Epithelial cell of proximal tubule (primary cell): ENCODE measurements around the gene CSTA. TPM values are rescaled to one million over a fixed set of nuclear protein-coding genes. Genes with fewer than 3 reads are reported as not detected.
A peak's percentile ranks its signal among the peaks of the same experiment; 100 is the strongest.
"Not testable (repeated sequence)": the region's sequence is repeated elsewhere in the genome, so short reads cannot be mapped to it uniquely, and the experiment has no call there.

ENCODE experiments used
- DNase-seq: peaks from one replicate; pipeline ENCODE4 v3.0.0-alpha.2; 2011; ENCODE audit warnings: low read depth
- H3K4me3 ChIP-seq: 2 replicates; pipeline ENCODE4 v1.5.1; 2011; ENCODE audit warnings: low read depth, mild to moderate bottlenecking, low read length
- CTCF ChIP-seq: conservative IDR thresholded peaks from 2 replicates; pipeline ENCODE4 v1.5.1; 2012; ENCODE audit warnings: low read depth, mild to moderate bottlenecking, low read length
- total RNA-seq: library from RNA; depleted of rRNA; stranded (reverse); fragments of >200 nt; gene quantifications from 2 replicates; pipeline ENCODE4 v1.2.3, GENCODE V29; 2015

CSTA gene
- total RNA-seq, 1 donor from 2014 or later = not detected

GRCh38 chr3:122356402-122356801, 31.4 kb downstream of the CSTA start:
- no peak for DNase-seq

GRCh38 chr3:122357828-122358702, 33.0 kb downstream of the CSTA start:
- no peak for TF ChIP-seq CTCF
- H3K4me3 ChIP-seq = no peak overlapping the region
- no peak for DNase-seq

More at GRCh38 chr3:122356402-122356801, 31.4 kb downstream of the CSTA start:
- TF ChIP-seq CTCF = peak; percentile 80
- no peak overlapping the region for H3K4me3 ChIP-seq

GRCh38 chr3:122358703-122359032, 33.6 kb downstream of the CSTA start:
- DNase-seq = no peak
- H3K4me3 ChIP-seq = no peak overlapping the region
- TF ChIP-seq CTCF = no peak

GRCh38 chr3:122362026-122362425, 37.0 kb downstream of the CSTA start:
- no peak for DNase-seq
- no peak for TF ChIP-seq CTCF
- H3K4me3 ChIP-seq = no peak overlapping the region

GRCh38 chr3:122364490-122364889, 39.4 kb downstream of the CSTA start:
- no peak for DNase-seq
- no peak for TF ChIP-seq CTCF
- H3K4me3 ChIP-seq = no peak overlapping the region

GRCh38 chr3:122365073-122365472, 40.0 kb downstream of the CSTA start:
- no peak for DNase-seq
- no peak overlapping the region for H3K4me3 ChIP-seq
- no peak for TF ChIP-seq CTCF

GRCh38 chr3:122365582-122366378, 40.7 kb downstream of the CSTA start:
- not testable (repeated sequence) for H3K4me3 ChIP-seq
- DNase-seq = peak; percentile 78
